KMS-11 (cell line): ENCODE results near the gene ZNF689.

Source experiments
- H2AFZ ChIP-seq: fragments of 200-600 bp; sonication (generic); 2 replicates; pipeline ENCODE4 v1.6.1; 2016; ENCODE audit warnings: antibody characterized with exemption, mixed run types, low read depth
- H3K27ac ChIP-seq: fragments of 200-600 bp; sonication (generic); 2 replicates; pipeline ENCODE4 v1.6.1; 2016; ENCODE audit warnings: mild to moderate bottlenecking, mixed run types
- H3K27me3 ChIP-seq: fragments of 200-600 bp; sonication (generic); 2 replicates; pipeline ENCODE4 v1.6.1; 2017; ENCODE audit warnings: mild to moderate bottlenecking, low read depth, mixed run types, moderate library complexity; ENCODE audit not compliant: insufficient read depth
- H3K36me3 ChIP-seq: fragments of 200-600 bp; sonication (generic); 2 replicates; pipeline ENCODE4 v1.6.1; 2017; ENCODE audit warnings: mild to moderate bottlenecking, mixed run types; ENCODE audit not compliant: insufficient read depth
- H3K4me1 ChIP-seq: fragments of 200-600 bp; sonication (generic); 2 replicates; pipeline ENCODE4 v1.6.1; 2016; ENCODE audit warnings: mild to moderate bottlenecking, low read depth, mixed run types; ENCODE audit not compliant: poor library complexity, severe bottlenecking
- H3K4me2 ChIP-seq: fragments of 200-600 bp; sonication (generic); 2 replicates; pipeline ENCODE4 v1.7.0; 2016; ENCODE audit warnings: mild to moderate bottlenecking, mixed run types
- H3K4me3 ChIP-seq: fragments of 200-600 bp; sonication (generic); IDR thresholded peaks from 2 replicates; pipeline ENCODE4 v1.6.1; 2017; ENCODE audit warnings: low read depth, low read length, mixed read lengths; ENCODE audit not compliant: insufficient read depth
- H3K79me2 ChIP-seq: fragments of 200-600 bp; sonication (generic); 2 replicates; pipeline ENCODE4 v1.6.1; 2016; ENCODE audit warnings: low read depth, mixed run types; ENCODE audit not compliant: insufficient read depth
- H3K9ac ChIP-seq: fragments of 200-600 bp; sonication (generic); 2 replicates; pipeline ENCODE4 v1.6.1; 2016; ENCODE audit warnings: mild to moderate bottlenecking, mixed run types
- H4K20me1 ChIP-seq: fragments of 200-600 bp; sonication (generic); 2 replicates; pipeline ENCODE4 v1.6.1; 2016; ENCODE audit warnings: mild to moderate bottlenecking, mixed run types; ENCODE audit not compliant: insufficient read depth
- TF ChIP-seq, protein P1 (sequence below): fragments of 200-600 bp; sonication (generic); conservative IDR thresholded peaks from 2 replicates; pipeline ENCODE4 v1.6.1; 2017; ENCODE audit warnings: low read depth, mild to moderate bottlenecking, antibody characterized with exemption, low read length, moderate library complexity, mixed read lengths

Gene ZNF689

DNA sequence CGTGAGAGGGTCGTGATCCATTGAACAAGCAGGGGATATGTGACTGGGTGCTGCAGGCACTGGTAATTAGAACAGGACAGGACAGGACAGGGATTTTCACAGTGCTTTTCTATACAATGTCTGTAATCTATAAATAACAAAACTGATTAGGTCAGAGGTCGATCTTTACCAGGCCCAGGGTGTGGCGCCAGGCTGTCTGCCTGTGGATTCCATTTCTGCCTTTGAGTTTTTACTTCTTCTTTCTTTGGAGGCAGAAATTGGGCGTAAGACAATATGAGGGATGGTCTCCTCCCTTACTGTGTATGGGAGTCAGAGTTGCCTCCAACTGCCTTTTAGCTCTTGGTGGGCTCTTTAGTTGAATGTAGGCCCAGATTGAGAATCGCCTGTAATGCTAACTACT is 50.5 kb downstream of the ZNF689 start:
- Histone ChIP-seq H3K27ac (no peak overlapping the region), H3K4me2 (no peak overlapping the region), H2AFZ (no peak overlapping the region), H3K27me3 (no peaks in the 10 kb centered on the region), H3K9ac (no peak overlapping the region), H3K4me1 (peaks cover 17% of the 10 kb centered on the region), H3K4me3 (no peak overlapping the region), H4K20me1 (no peaks in the 10 kb centered on the region), H3K36me3 (no peaks in the 10 kb centered on the region), H3K79me2 (peaks cover 18% of the 10 kb centered on the region)
- TF ChIP-seq, protein P1, sequence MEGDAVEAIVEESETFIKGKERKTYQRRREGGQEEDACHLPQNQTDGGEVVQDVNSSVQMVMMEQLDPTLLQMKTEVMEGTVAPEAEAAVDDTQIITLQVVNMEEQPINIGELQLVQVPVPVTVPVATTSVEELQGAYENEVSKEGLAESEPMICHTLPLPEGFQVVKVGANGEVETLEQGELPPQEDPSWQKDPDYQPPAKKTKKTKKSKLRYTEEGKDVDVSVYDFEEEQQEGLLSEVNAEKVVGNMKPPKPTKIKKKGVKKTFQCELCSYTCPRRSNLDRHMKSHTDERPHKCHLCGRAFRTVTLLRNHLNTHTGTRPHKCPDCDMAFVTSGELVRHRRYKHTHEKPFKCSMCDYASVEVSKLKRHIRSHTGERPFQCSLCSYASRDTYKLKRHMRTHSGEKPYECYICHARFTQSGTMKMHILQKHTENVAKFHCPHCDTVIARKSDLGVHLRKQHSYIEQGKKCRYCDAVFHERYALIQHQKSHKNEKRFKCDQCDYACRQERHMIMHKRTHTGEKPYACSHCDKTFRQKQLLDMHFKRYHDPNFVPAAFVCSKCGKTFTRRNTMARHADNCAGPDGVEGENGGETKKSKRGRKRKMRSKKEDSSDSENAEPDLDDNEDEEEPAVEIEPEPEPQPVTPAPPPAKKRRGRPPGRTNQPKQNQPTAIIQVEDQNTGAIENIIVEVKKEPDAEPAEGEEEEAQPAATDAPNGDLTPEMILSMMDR: no peak

DNA sequence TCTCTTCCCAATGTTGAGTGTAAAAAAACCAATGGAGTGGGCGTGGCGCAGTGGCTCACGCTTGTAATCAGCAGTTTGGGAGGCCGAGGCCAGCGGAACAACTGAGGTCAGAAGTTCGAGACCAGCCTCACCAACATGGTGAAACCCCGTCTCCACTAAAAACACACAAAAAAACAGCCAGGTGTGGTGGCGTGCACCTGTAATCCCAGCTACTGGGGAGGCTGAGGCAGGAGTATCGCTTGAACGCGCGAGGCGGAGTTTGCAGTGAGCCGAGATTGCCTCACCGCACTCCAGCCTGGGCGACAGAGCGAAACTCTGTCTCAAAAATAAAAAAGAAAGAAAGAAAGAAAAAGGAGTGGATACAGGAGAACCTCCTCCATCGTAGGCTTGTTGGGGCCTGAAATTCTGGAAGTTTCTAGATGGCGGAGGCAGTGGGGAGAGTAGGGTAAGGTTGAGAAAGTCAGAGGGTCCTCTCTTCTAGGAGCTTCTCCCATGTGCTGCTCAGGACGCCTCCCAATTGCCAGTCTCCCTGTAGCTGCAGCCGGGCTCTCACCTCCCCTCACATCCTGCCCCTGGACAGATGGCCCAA is 51.3 kb downstream of the ZNF689 start:
- H3K4me1 ChIP-seq: peaks cover 17% of the 10 kb centered on the region
- peak overlapping the region; percentile 97; the same call in 1 of the 2 replicates for H3K9ac ChIP-seq
- H4K20me1 ChIP-seq: no peaks in the 10 kb centered on the region
- H3K36me3 ChIP-seq: no peaks in the 10 kb centered on the region
- TF ChIP-seq, protein P1: no peak
- peak overlapping the region; percentile 88 for H2AFZ ChIP-seq
- no peak overlapping the region for H3K4me3 ChIP-seq
- peak overlapping the region; percentile 37 for H3K4me2 ChIP-seq
- H3K79me2 ChIP-seq: peaks cover 18% of the 10 kb centered on the region
- H3K27ac ChIP-seq: peak overlapping the region; percentile 93
- H3K27me3 ChIP-seq: no peaks in the 10 kb centered on the region

DNA sequence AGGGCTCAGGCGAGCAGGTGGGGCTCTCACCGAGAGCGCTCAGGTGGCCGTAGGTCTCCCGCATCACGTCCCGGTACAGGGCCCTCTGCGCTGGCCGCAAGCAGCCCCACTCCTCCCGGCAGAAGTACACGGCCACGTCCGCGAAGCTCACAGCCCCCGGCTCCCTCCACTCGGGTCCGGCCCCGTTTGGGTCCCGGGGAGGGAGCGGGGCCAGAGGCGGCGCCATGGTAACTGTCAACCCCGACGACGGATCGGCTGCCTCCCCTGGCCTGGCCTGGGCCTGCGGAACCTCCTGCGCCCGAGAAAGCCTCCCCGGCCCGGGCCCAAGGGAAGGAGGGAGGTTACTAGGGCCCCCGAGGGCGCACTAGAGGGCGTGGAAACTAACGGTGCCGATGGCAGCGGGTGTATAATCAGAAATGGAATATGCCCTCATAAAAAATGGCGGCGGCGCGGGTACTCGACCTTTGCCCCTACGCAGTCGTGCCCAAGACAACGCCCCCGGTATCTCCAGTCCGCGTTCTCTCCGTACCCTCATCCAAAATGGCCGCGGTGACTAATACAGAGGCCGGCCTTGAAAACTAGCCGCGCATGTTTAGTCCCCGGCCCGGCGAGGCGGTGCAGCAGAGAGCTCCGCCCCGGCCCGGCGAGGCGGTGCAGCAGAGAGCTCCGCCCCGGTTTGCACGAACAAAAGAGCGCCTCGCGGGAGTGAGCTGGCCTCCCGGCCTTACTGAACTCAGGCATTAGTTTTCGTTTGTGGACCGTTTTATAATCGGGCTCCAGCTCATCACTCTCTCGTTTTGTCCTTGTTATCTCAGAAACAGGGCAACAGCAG is 52.0 kb downstream of the ZNF689 start, which contains the start of gene ZNF764:
Gene ZNF764, minus strand, starts transcription at position 418 of the 832 bp plus-strand sequence. Its CDS starts 192 bp downstream, at position 226.
- Histone ChIP-seq H3K79me2 (peaks cover 18% of the 10 kb centered on the region), H3K4me2 (peak within 1 kb of the TSS; percentile 52), H3K4me1 (peaks cover 17% of the 10 kb centered on the region), H4K20me1 (no peaks in the 10 kb centered on the region), H3K27ac (peak within 1 kb of the TSS; percentile 93), H3K36me3 (no peaks in the 10 kb centered on the region), H2AFZ (peak within 1 kb of the TSS; percentile 88), H3K9ac (peak within 1 kb of the TSS; percentile 97), H3K4me3 (no peak within 1 kb of the TSS), H3K27me3 (no peaks in the 10 kb centered on the region)
- TF ChIP-seq, protein P1: no peak

DNA sequence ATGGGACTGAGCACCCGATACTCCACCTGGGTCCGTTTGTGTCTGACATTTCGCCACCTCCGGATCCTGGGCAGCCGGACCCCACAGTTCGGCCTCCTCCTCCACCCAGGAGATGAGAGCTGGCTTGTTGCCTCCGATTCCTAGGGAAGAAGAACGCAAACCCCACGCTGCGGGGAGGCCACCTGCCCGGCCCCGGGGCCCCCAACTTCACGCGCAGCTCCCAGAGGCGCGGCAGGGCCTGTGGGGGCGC is 52.6 kb downstream of the ZNF689 start:
- H4K20me1 ChIP-seq: no peaks in the 10 kb centered on the region
- H3K27ac ChIP-seq: peak overlapping the region; percentile 93
- peaks cover 17% of the 10 kb centered on the region for H3K4me1 ChIP-seq
- TF ChIP-seq, protein P1: no peak
- H3K36me3 ChIP-seq: no peaks in the 10 kb centered on the region
- H3K9ac ChIP-seq: peak overlapping the region; percentile 97
- H2AFZ ChIP-seq: peak overlapping the region; percentile 88
- no peaks in the 10 kb centered on the region for H3K27me3 ChIP-seq
- peak overlapping the region; percentile 52 for H3K4me2 ChIP-seq
- no peak overlapping the region for H3K4me3 ChIP-seq
- H3K79me2 ChIP-seq: peaks cover 18% of the 10 kb centered on the region
